C4-2B (cell line): ENCODE measurements around the gene FBXO22.

Experiments
- ZFX ChIP-seq: fragments of 450-650 bp; IDR thresholded peaks from 2 replicates; pipeline ENCODE4 v1.6.1; 2017
- TF ChIP-seq, protein P1 (sequence below): fragments of 450-650 bp; conservative IDR thresholded peaks from 2 replicates; pipeline ENCODE4 v1.5.1; 2017; ENCODE audit warnings: mild to moderate bottlenecking

DNA sequence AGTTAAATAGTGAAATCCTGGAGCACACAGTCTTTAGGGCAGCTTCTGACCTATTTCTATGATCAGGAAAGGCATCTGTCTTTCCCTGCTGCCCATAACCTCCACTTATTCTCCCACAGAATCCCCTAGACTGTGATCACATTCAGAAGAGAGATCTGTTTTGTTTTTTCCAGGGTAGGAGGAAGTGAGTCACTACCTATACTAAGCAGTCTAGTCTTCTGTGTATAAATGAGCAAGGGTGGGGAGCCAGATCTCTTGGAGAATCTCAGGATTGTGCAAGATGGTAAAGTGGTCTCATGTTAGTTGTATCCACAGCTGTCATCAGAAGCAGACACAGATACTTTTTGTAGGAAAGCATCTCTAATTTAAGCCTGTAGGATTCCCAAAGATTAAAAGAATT is 11.8 kb upstream of the FBXO22 start:
- TF ChIP-seq, protein P1, sequence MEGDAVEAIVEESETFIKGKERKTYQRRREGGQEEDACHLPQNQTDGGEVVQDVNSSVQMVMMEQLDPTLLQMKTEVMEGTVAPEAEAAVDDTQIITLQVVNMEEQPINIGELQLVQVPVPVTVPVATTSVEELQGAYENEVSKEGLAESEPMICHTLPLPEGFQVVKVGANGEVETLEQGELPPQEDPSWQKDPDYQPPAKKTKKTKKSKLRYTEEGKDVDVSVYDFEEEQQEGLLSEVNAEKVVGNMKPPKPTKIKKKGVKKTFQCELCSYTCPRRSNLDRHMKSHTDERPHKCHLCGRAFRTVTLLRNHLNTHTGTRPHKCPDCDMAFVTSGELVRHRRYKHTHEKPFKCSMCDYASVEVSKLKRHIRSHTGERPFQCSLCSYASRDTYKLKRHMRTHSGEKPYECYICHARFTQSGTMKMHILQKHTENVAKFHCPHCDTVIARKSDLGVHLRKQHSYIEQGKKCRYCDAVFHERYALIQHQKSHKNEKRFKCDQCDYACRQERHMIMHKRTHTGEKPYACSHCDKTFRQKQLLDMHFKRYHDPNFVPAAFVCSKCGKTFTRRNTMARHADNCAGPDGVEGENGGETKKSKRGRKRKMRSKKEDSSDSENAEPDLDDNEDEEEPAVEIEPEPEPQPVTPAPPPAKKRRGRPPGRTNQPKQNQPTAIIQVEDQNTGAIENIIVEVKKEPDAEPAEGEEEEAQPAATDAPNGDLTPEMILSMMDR, result no peak
- no peak for TF ChIP-seq ZFX
